HepG2 (cell line): ENCODE data around the gene ACOXL.

Source experiments
- MAFF ChIP-seq: IDR thresholded peaks from 2 replicates; pipeline ENCODE4 v1.6.1; 2011; ENCODE audit warnings: low read depth, low read length, improper control_type of control experiment
- POLR2A ChIP-seq, 2 experiments: IDR thresholded peaks; 2 replicates each; pipeline ENCODE4 v1.6.1; 2011; ENCODE audit warnings: low read depth in 2 of 2, low read length in 2 of 2, mild to moderate bottlenecking in 1 of 2, moderate library complexity in 1 of 2; ENCODE audit not compliant: insufficient read depth in 1 of 2
- RFX5 ChIP-seq: IDR thresholded peaks from 2 replicates; pipeline ENCODE4 v1.6.1; 2011; ENCODE audit warnings: low read depth, low read length, improper control_type of control experiment

- no peak for TF ChIP-seq RFX5
- TF ChIP-seq POLR2A (IDR thresholded peaks at IDR 0.05; ENCODE audit: insufficient read depth in 1 of 2, low read depth in 2 of 2, low read length in 2 of 2) = no peak
- no peak for TF ChIP-seq MAFF
Measured at GRCh38 chr2:111054791-111055691, 322.7 kb downstream of the ACOXL start.
